Mucosa of stomach (tissue), 1 donor: Measurements from ENCODE around the gene GTPBP2.

ENCODE experiments used
- H3K27me3 ChIP-seq: one replicate; pipeline ENCODE4 v1.7.0; 2013; ENCODE audit warnings: mild to moderate bottlenecking, low read length; ENCODE audit not compliant: control insufficient read depth, insufficient read depth
- H3K36me3 ChIP-seq: one replicate; pipeline ENCODE4 v1.7.0; 2013; ENCODE audit warnings: low read length; ENCODE audit not compliant: control insufficient read depth, insufficient read depth
- H3K4me1 ChIP-seq: one replicate; pipeline ENCODE4 v1.7.0; 2013; ENCODE audit warnings: mild to moderate bottlenecking, low read length; ENCODE audit not compliant: control insufficient read depth, insufficient read depth
- H3K4me3 ChIP-seq: one replicate; pipeline ENCODE4 v1.7.0; 2013; ENCODE audit warnings: low read length
- H3K9ac ChIP-seq: one replicate; pipeline ENCODE4 v1.7.0; 2013; ENCODE audit warnings: mild to moderate bottlenecking, low read length, moderate library complexity
- H3K9me3 ChIP-seq: one replicate; pipeline ENCODE4 v1.7.0; 2013; ENCODE audit warnings: mild to moderate bottlenecking, low read length, moderate library complexity; ENCODE audit not compliant: control insufficient read depth
- donor health status: Pancreatic carcinoma.

Gene GTPBP2

GRCh38 chr6:43629104-43629504 lies at the start of gene GTPBP2:
GTPBP2 (minus strand) TSS chr6:43629264; CDS start chr6:43629162, 102 bp downstream.
- Histone ChIP-seq H3K36me3 (peaks cover 16% of the 10 kb centered on the region), H3K4me1 (peaks cover 23% of the 10 kb centered on the region)

DNA sequence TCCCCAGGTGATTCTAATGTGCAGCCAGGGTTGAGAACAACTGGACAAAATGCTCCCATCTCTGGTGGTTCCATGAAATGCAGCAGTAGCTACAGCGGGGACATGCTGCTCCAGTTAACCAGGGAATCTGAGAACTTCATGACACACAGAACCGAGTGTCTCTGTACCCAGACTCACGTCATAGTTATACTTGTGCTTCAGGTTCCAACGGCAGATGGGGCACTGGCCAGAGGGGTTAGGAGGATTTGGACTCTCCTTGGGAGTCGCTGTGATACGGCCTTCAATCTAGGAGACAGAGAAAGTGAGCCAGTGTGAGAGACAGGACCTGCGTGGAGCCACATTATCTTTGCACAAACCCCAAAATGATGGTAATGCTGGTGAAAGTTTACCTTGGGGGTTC lies 49.3 kb upstream of the GTPBP2 start:
- peaks cover 10% of the 10 kb centered on the region for H3K4me1 ChIP-seq

More at GRCh38 chr6:43629104-43629504, at the start of gene GTPBP2:
- H3K27me3 ChIP-seq, result no peaks in the 10 kb centered on the region
- H3K4me3 ChIP-seq, result peak within 1 kb of the TSS; percentile 89
- H3K9ac ChIP-seq, result peak within 1 kb of the TSS; percentile 93
- no peaks in the 10 kb centered on the region for H3K9me3 ChIP-seq

GRCh38 chr6:43677759-43678158 lies 48.7 kb upstream of the GTPBP2 start:
- peaks cover 31% of the 10 kb centered on the region for H3K36me3 ChIP-seq
- H3K9ac ChIP-seq, result no peak overlapping the region
- no peaks in the 10 kb centered on the region for H3K27me3 ChIP-seq

More for the DNA sequence above, 49.3 kb upstream of the GTPBP2 start:
- Histone ChIP-seq H3K9ac (no peak overlapping the region), H3K4me3 (no peak overlapping the region), H3K36me3 (peaks cover 31% of the 10 kb centered on the region), H3K27me3 (no peaks in the 10 kb centered on the region), H3K9me3 (no peaks in the 10 kb centered on the region)

DNA sequence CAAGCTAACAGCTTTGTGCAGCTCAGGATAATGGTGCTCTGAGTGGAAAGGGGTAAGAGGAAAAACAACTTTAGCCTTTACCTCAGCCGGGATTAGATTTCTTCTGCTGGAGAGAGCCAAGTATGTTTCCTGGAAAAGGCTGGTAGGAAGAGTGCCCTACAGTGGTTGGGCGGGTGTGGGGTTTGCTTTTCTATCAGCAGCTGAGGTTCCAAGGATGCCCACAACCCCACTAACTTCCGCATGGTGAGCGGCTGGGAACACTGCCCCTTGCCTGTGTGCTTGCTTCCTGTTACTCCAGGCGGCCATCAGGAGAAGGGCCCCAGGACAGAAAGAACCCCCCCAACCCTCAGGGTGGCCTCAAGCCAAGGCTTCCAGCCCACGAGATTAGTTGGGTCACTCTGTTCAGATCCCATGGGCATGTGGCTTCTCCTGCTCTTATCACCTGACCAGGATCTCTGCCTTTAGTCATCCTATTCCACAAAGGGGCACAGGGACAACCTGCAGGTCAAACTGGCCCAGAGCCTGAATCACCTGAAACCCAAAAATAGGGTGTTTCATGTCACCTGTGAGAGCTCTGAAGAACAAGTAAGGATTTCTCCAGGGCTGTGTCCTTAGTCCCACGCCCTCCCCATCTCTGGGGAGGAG lies 48.0 kb upstream of the GTPBP2 start:
- H3K36me3 ChIP-seq, result peaks cover 31% of the 10 kb centered on the region
- no peak overlapping the region for H3K4me3 ChIP-seq
- no peak overlapping the region for H3K9ac ChIP-seq
- peaks cover 12% of the 10 kb centered on the region for H3K4me1 ChIP-seq
- H3K9me3 ChIP-seq, result no peaks in the 10 kb centered on the region
- H3K27me3 ChIP-seq, result no peaks in the 10 kb centered on the region

More at GRCh38 chr6:43677759-43678158, 48.7 kb upstream of the GTPBP2 start:
- no peak overlapping the region for H3K4me3 ChIP-seq
- H3K9me3 ChIP-seq, result no peaks in the 10 kb centered on the region
- H3K4me1 ChIP-seq, result peaks cover 10% of the 10 kb centered on the region

DNA sequence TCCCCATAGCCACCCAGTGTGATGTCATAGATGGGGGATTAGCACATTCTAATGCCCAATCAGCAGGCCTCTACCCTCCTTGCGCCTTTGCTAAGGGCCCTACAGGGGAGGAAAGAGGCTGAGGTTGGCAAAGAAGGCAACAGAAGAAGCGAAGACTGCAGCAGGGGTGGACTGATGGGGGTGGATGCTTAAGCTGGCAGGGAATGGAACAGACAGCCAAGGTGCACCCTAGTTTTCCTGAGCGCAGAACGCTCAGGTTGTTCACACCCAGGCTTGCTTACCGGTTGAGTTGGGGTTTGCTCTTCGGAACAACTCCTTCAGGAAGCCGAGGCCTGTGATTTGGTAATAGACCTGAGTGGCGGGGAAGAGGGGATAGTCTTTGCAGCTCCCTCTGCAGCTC lies 45.9 kb upstream of the GTPBP2 start:
- H3K9ac ChIP-seq, result no peak overlapping the region
- no peak overlapping the region for H3K4me3 ChIP-seq
- H3K4me1 ChIP-seq, result peaks cover 25% of the 10 kb centered on the region
- no peaks in the 10 kb centered on the region for H3K27me3 ChIP-seq
- H3K9me3 ChIP-seq, result no peaks in the 10 kb centered on the region
- peaks cover 37% of the 10 kb centered on the region for H3K36me3 ChIP-seq

DNA sequence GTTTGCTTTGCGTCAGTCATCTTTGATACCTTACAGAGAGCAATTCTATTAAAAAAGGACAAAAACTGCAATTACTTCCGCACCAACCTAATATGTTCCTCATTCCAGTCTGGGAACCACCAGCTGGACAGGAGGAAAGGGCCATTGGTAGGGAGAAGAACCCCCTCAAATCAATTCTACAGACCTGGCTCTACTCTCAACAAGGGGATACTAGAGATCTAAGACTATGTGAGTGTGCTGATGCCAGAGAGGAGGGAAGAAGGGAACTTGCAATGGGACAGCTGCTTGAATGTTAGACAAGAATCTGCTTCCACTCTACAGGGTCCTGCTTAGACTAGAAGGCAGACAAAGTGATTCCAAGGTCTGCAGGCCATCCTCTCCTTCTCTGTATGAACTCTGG lies 45.2 kb upstream of the GTPBP2 start:
- no peak overlapping the region for H3K4me3 ChIP-seq
- no peaks in the 10 kb centered on the region for H3K9me3 ChIP-seq
- peaks cover 37% of the 10 kb centered on the region for H3K36me3 ChIP-seq
- H3K9ac ChIP-seq, result no peak overlapping the region
- no peaks in the 10 kb centered on the region for H3K27me3 ChIP-seq
- H3K4me1 ChIP-seq, result peaks cover 31% of the 10 kb centered on the region

GRCh38 chr6:43673444-43674084 lies 44.5 kb upstream of the GTPBP2 start:
- H3K9ac ChIP-seq, result no peak overlapping the region
- peaks cover 38% of the 10 kb centered on the region for H3K4me1 ChIP-seq
- no peak overlapping the region for H3K4me3 ChIP-seq
- H3K27me3 ChIP-seq, result no peaks in the 10 kb centered on the region
- peaks cover 37% of the 10 kb centered on the region for H3K36me3 ChIP-seq
- no peaks in the 10 kb centered on the region for H3K9me3 ChIP-seq

DNA sequence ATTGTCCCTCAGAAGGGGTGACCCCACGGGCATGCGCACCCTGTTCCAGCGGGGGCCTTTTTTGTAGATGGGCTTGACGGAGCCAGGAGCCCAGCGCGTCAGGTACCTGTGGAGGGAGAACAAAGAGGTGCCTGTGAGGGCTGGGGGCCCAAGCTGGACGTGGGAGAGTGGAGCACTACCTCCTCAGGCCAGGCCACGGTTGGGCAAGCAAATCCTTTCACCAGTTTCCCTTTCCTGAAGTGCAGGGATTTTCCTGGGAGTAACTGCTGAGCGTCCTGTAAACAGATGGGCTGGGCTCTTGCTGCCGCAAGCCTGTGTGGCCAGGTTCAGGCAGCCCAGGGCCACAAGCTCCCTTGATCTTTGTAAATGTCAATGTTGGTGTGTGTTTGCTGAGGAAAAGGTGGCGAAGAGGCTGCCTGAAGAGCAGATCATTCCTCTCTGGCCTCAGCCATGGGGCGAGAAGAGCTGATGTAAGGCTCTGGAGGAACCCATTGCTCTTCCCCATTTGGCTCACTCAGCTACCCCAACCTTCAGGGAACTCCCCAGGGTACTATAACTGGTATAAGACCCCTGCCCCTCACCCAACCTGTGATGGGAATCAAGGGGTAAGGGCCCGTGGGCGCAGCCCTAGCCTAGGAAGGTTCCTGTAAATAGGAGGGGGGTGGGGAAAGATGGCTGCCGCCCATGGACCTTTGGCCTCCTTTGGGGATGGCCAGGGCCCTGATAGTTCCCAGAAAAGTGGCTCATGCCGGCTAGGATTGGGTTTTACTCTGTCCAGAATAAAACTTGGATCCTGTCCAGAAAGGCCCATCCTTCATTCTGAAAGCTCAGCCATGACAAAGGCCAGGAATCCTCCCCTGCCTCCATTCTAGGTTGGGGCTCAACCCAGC lies 43.0 kb upstream of the GTPBP2 start:
- Histone ChIP-seq H3K27me3 (no peaks in the 10 kb centered on the region), H3K9ac (peak overlapping the region; percentile 48), H3K4me3 (no peak overlapping the region), H3K9me3 (no peaks in the 10 kb centered on the region), H3K36me3 (peaks cover 32% of the 10 kb centered on the region), H3K4me1 (peaks cover 53% of the 10 kb centered on the region)

- H3K9me3 ChIP-seq, result no peaks in the 10 kb centered on the region
- H3K36me3 ChIP-seq, result peaks cover 24% of the 10 kb centered on the region
- H3K27me3 ChIP-seq, result no peaks in the 10 kb centered on the region
- H3K4me1 ChIP-seq, result peaks cover 55% of the 10 kb centered on the region
- H3K4me3 ChIP-seq, result no peak overlapping the region
- peak overlapping the region; percentile 48 for H3K9ac ChIP-seq
Observed at GRCh38 chr6:43671011-43671800, 42.1 kb upstream of the GTPBP2 start.

DNA sequence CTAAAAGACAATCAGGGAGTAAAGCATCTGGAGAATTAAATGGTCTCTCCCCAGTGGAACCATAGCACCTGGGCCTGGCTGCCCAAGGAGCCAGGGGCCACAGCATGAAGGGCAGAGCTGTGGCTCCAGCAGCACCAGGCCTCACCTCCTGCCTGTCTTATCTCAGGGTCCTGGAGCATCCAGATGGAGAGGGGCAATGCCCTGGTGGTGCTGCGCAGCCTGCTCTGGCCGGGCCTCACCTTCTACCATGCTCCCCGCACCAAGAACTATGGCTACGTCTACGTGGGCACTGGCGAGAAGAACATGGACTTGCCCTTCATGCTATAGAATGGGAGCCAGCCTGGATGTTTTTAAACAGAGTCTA lies 41.5 kb upstream of the GTPBP2 start:
- Histone ChIP-seq H3K27me3 (no peaks in the 10 kb centered on the region), H3K36me3 (peaks cover 23% of the 10 kb centered on the region), H3K9me3 (no peaks in the 10 kb centered on the region), H3K4me1 (peaks cover 55% of the 10 kb centered on the region), H3K9ac (no peak overlapping the region), H3K4me3 (no peak overlapping the region)

- Histone ChIP-seq H3K4me1 (peaks cover 55% of the 10 kb centered on the region), H3K9me3 (no peaks in the 10 kb centered on the region), H3K9ac (peak overlapping the region; percentile 29), H3K27me3 (no peaks in the 10 kb centered on the region), H3K4me3 (no peak overlapping the region), H3K36me3 (peaks cover 23% of the 10 kb centered on the region)
Observed at GRCh38 chr6:43669922-43670622, 41.0 kb upstream of the GTPBP2 start.
